GM18508 (cell line): Measurements from ENCODE around the gene NOP14.
"Not testable (repeated sequence)": the region's sequence is repeated elsewhere in the genome, so short reads cannot be mapped to it uniquely, and the experiment has no call there.

ENCODE experiments used
- ATAC-seq: cut with Tn5 transposase; IDR thresholded peaks from one replicate; pipeline ENCODE4 v1.9.1; 2021; ENCODE audit warnings: moderate number of reproducible peaks; ENCODE audit not compliant: insufficient read depth, unreplicated experiment

NOP14 gene

GRCh38 chr4:2962614-2963174 is 512 bp downstream of the NOP14 start:
- ATAC-seq = no peak

DNA sequence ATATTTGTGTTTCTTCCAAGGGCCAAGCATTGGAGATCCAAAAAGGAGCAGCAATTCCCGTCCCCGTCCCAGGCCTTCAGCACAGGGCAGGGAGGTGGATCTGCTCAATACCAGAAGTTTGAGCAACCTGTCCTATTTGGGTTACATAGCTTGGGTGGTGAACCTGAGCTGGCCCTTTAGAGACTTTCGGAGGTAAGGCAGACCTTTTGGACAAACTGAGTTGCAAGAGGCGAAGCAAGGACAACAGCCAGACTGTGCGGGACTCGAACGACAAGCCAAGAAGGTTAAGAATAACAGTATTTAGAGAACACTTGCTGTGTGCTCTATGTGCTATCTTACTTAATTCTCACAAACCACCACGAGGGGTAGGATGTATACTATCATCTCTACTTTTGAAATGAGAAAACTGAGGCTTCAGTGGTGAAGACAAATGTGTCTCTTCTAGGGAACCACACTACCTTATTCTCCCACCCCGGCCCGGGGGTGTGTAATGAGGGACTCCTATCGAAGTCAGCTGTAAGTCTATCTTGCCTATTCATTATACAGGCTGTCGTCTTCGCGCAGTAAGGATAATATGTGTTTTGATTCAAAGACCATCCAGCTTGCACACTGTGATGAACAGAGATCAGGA is 1.3 kb downstream of the NOP14 start:
- no peak for ATAC-seq

GRCh38 chr4:2961421-2961810 is 1.8 kb downstream of the NOP14 start:
- ATAC-seq = no peak

DNA sequence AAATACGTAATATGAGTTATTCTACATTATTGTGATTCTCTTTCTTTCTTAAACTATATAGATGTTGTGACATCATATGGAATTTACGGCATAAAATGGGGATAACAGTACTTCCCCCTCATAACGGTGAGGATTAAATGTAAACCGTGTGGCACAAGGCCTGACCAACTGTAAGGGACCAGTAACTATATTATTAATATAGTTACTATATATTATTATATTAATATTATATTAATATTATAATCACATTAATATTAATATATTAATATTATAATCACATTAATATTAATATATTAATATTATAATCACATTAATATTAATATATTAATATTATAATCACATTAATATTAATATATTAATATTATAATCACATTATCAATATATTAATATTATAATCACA is 2.8 kb downstream of the NOP14 start:
- not testable (repeated sequence) for ATAC-seq

- no peak for ATAC-seq
Observed at GRCh38 chr4:2958446-2958845, 4.8 kb downstream of the NOP14 start.

GRCh38 chr4:2955186-2956044 is 7.8 kb downstream of the NOP14 start:
- not testable (repeated sequence) for ATAC-seq

- peak; percentile 43 for ATAC-seq
Observed at GRCh38 chr4:2954358-2955185, 8.6 kb downstream of the NOP14 start.

GRCh38 chr4:2953496-2953895 is 9.7 kb downstream of the NOP14 start:
- ATAC-seq = no peak

GRCh38 chr4:2950221-2950989 is 12.8 kb downstream of the NOP14 start:
- no peak for ATAC-seq

DNA sequence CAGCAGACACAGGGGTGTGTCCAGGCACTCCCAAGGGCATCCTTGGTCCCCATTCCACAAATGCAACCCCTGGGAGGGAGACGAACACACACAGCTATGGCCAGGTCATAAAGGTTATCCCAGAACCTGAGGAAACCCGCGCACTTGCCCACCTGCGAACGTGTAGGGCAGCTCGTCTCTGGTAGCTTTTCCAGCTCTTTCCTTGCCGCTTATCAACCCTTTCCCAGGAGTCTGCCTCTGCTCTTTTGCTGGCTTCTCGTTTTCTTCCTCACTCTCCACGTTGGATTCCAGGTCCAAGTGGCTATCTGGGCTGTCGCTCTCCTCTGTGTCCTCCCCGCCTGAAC is 13.5 kb downstream of the NOP14 start:
- no peak for ATAC-seq

GRCh38 chr4:2948895-2949781 is 14.1 kb downstream of the NOP14 start:
- no peak for ATAC-seq

DNA sequence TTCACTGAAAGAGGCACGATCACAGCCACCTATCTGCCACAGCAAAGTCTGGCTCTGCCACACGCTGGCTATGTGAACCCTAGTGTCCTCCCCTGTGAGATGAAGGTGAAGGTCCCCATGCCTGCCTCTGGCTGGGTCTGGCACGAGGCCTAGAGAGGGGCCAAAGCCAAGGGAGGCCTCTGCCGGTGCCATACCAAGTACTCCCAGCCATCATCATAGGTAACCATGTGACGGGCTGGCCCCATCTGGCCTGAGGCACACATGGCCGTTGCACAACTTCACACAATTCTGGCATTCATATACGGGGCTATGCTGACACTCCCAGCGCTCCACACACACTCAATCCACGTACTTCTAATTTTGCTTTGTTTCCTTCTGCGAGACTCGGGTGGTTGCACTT is 15.3 kb downstream of the NOP14 start:
- ATAC-seq = no peak

DNA sequence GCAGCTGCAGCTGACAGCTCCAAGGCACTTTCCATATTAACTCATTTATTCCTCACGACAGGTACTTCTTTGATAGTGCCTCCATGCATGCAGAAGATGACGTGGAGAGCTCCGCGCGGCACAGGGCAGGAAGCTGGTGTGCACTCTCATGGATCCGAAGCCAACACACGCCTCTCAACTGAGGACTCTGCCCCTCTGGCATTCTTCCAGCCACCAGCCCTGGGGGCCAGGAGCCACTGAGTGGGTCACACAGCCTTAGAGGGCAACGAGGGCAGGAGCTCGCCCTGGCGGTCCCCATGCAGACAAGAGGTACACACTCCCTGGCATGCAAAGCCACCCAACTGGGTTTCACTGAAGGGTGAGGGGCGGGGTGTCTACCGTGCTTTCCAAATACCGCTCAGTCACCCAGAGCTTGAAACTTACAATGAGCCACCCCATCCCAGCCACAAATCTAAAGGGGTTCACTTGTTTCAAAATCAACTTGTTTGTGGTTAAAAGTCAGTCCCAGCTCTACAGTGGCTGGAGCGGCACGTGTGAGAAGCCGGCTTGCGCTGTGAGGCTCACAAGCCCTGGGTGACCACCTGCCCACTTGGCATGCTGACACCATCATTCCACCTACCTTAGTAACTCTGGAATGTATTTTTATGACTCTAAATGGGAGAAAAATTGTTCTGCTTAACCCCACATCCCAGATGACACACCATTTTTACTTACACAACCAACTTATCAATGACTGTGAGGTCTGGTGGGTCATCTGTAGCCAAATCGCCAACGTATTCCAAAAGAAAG is 16.2 kb downstream of the NOP14 start:
- ATAC-seq = no peak

GRCh38 chr4:2945619-2946604 is 17.3 kb downstream of the NOP14 start:
- ATAC-seq = not testable (repeated sequence)

GRCh38 chr4:2944586-2945526 is 18.4 kb downstream of the NOP14 start:
- ATAC-seq = no peak

- ATAC-seq = no peak
Observed at GRCh38 chr4:2944091-2944482, 19.1 kb downstream of the NOP14 start.
